SK-N-SH (cell line): ENCODE measurements around the gene HTR1B.

Source experiments
- CTCF ChIP-seq: fragments of 200-600 bp; sonication (generic); IDR thresholded peaks from 2 replicates; pipeline ENCODE4 v1.6.1; 2017; ENCODE audit warnings: antibody characterized with exemption, mild to moderate bottlenecking, moderate library complexity
- EP300 ChIP-seq, 2 experiments: IDR thresholded peaks; 2 replicates each; pipeline versions ENCODE4 v1.4.0 to v1.6.1; 2012; ENCODE audit warnings: borderline replicate concordance in 1 of 2, low read depth in 1 of 2, low read length in 1 of 2
- FOXJ3 ChIP-seq: sonication (generic); formaldehyde crosslinking; IDR thresholded peaks from 2 replicates; pipeline ENCODE4 v1.5.1; 2020; ENCODE audit warnings: mild to moderate bottlenecking, missing genetic modification reagents
- FOXM1 ChIP-seq: IDR thresholded peaks from 2 replicates; pipeline ENCODE4 v1.4.0; 2012; ENCODE audit warnings: low read depth, mild to moderate bottlenecking
- MEF2A ChIP-seq: IDR thresholded peaks from 2 replicates; pipeline ENCODE4 v1.4.0; 2012; ENCODE audit warnings: low read depth, borderline replicate concordance
- RAD21 ChIP-seq: IDR thresholded peaks from 2 replicates; pipeline ENCODE4 v1.6.1; 2012; ENCODE audit warnings: mild to moderate bottlenecking, low read length
- REST ChIP-seq: IDR thresholded peaks from 2 replicates; pipeline ENCODE4 v1.6.1; 2012; ENCODE audit warnings: mild to moderate bottlenecking, low read depth, low read length, moderate library complexity

- TF ChIP-seq FOXJ3 (no peak), RAD21 (no peak), FOXM1 (no peak), REST (no peak), CTCF (no peak), MEF2A (no peak), EP300 (IDR thresholded peaks at IDR 0.05; ENCODE audit: borderline replicate concordance in 1 of 2, low read depth in 1 of 2, low read length in 1 of 2) (no peak)
Observed at GRCh38 chr6:77474286-77474956, 11.1 kb upstream of the HTR1B start.
